SU-DHL-6 (cell line): ENCODE measurements around the gene ARHGAP6.

Experiments
- EZH2phosphoT487 ChIP-seq: fragments of 200-600 bp; sonication (generic), shearing (Covaris generic); conservative IDR thresholded peaks from 2 replicates; pipeline ENCODE4 v1.6.1; 2018; ENCODE audit warnings: mild to moderate bottlenecking, antibody characterized with exemption, low read length, moderate library complexity, mixed read lengths
- TF ChIP-seq, protein P1 (sequence below): fragments of 200-600 bp; sonication (generic); IDR thresholded peaks from one replicate; pipeline ENCODE4 v1.5.1; 2017; ENCODE audit warnings: antibody characterized with exemption, mild to moderate bottlenecking, low read length, moderate library complexity; ENCODE audit not compliant: insufficient read depth, poor library complexity, severe bottlenecking

DNA sequence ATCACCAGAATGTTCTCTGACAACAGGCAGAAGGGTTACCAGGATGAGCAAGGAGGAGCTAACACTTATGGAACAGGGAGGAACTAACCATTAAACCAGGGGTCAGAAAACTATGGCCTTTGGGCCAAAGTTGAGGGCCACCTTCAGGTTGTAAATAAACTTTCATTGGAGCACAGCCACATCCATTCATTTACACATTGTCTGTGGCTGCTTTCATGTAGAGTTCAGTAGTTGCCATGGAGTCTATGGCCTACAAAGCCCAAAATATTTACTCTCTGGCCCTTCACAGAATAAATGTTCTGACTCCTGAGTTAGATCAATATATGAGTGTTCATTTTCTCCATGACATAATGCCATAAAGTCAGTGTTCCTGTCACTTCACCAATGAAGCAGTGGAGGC is 567.8 kb downstream of the ARHGAP6 start:
- TF ChIP-seq, protein P1, sequence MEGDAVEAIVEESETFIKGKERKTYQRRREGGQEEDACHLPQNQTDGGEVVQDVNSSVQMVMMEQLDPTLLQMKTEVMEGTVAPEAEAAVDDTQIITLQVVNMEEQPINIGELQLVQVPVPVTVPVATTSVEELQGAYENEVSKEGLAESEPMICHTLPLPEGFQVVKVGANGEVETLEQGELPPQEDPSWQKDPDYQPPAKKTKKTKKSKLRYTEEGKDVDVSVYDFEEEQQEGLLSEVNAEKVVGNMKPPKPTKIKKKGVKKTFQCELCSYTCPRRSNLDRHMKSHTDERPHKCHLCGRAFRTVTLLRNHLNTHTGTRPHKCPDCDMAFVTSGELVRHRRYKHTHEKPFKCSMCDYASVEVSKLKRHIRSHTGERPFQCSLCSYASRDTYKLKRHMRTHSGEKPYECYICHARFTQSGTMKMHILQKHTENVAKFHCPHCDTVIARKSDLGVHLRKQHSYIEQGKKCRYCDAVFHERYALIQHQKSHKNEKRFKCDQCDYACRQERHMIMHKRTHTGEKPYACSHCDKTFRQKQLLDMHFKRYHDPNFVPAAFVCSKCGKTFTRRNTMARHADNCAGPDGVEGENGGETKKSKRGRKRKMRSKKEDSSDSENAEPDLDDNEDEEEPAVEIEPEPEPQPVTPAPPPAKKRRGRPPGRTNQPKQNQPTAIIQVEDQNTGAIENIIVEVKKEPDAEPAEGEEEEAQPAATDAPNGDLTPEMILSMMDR = no peak
- TF ChIP-seq EZH2phosphoT487 = no peak
